ENCODE data around the gene CDH26. TPM values are rescaled to one million over a fixed set of nuclear protein-coding genes. Genes with fewer than 3 reads are reported as not detected.

CDH26 gene
- total and polyA plus RNA-seq, 2 donors (not counting 1 experiment from before 2014, with no cell fraction given): 1.8 to 2.3 TPM

GRCh38 chr20:59933296-59933848 is 24.9 kb upstream of the CDH26 start, which contains the start of gene SYCP2:
SYCP2 (minus strand) TSS chr20:59933637; CDS start chr20:59922413, 11,224 bp downstream.
- H3K9ac ChIP-seq (ENCODE audit: low read length): peak within 1 kb of the TSS; percentile 68
- no peaks in the 10 kb centered on the region for H3K9me3 Mint-ChIP-seq (ENCODE audit: insufficient read depth)
- H3K4me1 Mint-ChIP-seq: peaks cover 21% of the 10 kb centered on the region
- H2AFZ ChIP-seq (ENCODE audit: insufficient read depth, low read depth, low read length, poor library complexity, severe bottlenecking): peak within 1 kb of the TSS; percentile 82
- TF ChIP-seq EZH2 (IDR thresholded peaks at IDR 0.05; ENCODE audit: borderline replicate concordance, insufficient read depth, low read depth, low read length, poor library complexity, severe bottlenecking) (no peak), CTCF (IDR thresholded peaks at IDR 0.05) (no peak)
- peak within 1 kb of the TSS; percentile 80 for H3K4me3 Mint-ChIP-seq
- intact Hi-C loops (cut with micrococcal nuclease): no loop called here
- H3K27me3 Mint-ChIP-seq: no peaks in the 10 kb centered on the region
- H4K20me1 ChIP-seq (ENCODE audit: control insufficient read depth, insufficient read depth, low read length, poor library complexity, severe bottlenecking): no peaks in the 10 kb centered on the region
- peak within 1 kb of the TSS; percentile 89 for H3K4me2 ChIP-seq (replicated peaks; ENCODE audit: low read depth, low read length, poor library complexity, severe bottlenecking)
- ChIA-PET CTCF (interaction anchor here (1.0 to 2.8 kb wide), 7 partner anchors 11 to 125 kb away, joined by 3 to 29 read pairs (median 4); partner anchors contain the start of gene CDH26), POLR2A (no interaction called here)
- ATAC-seq (ENCODE audit: low read depth) (peak; percentile 71), DNase-seq (peak; percentile 78)
- peaks cover 0 to 5% (median 0%) of the 10 kb centered on the region in 3 donors for H3K9me3 ChIP-seq (ENCODE audit: control extremely low read depth in 1 of 3, control insufficient read depth in 2 of 3, insufficient read depth in 1 of 3, low read length in 2 of 3)
- H3K27ac ChIP-seq (ENCODE audit: low read length in 2 of 2): no peak within 1 kb of the TSS
- WGBS (ENCODE audit: insufficient coverage): 52% methylated on average over 55 of the region's 65 CpGs
- H3K27ac Mint-ChIP-seq: peak within 1 kb of the TSS; percentile 46
- peaks cover 2% of the 10 kb centered on the region for H3K79me2 ChIP-seq (ENCODE audit: control insufficient read depth, insufficient read depth, low read length)
- no peaks in the 10 kb centered on the region for H3K36me3 ChIP-seq (replicated peaks in 1 of 2; ENCODE audit: control extremely low read depth in 1 of 2, control insufficient read depth in 1 of 2, extremely low read depth in 1 of 2, insufficient read depth in 2 of 2, low read length in 1 of 2)
- H3K4me3 ChIP-seq (ENCODE audit: control extremely low read depth in 1 of 5, extremely low read depth in 1 of 5, insufficient read depth in 1 of 5, low read depth in 2 of 5, low read length in 4 of 5): peak within 1 kb of the TSS in 4 of 5 experiments; percentile 51 to 69 (median 63)
- peaks cover 6 to 7% of the 10 kb centered on the region in 2 donors for H3K4me1 ChIP-seq (ENCODE audit: control insufficient read depth in 2 of 2, insufficient read depth in 2 of 2, low read length in 2 of 2)
- H3K27me3 ChIP-seq (replicated peaks in 1 of 4; ENCODE audit: control extremely low read depth in 1 of 4, control insufficient read depth in 3 of 4, insufficient read depth in 4 of 4, low read length in 3 of 4): no peaks in the 10 kb centered on the region

Measured in B cell (primary cell).